HG03342 (cell line): ENCODE data around the gene CETN3.
"Not testable (repeated sequence)": the region's sequence is repeated elsewhere in the genome, so short reads cannot be mapped to it uniquely, and the experiment has no call there.

Experiments used
- ATAC-seq: cut with Tn5 transposase; IDR thresholded peaks from one replicate; pipeline ENCODE4 v1.9.1; 2021; ENCODE audit warnings: mild to moderate bottlenecking, moderate library complexity; ENCODE audit not compliant: unreplicated experiment

Gene CETN3

GRCh38 chr5:90384389-90384788, 25.2 kb downstream of the CETN3 start:
- no peak for ATAC-seq

GRCh38 chr5:90383903-90384302, 25.7 kb downstream of the CETN3 start:
- ATAC-seq, result no peak

GRCh38 chr5:90381213-90381929, 28.2 kb downstream of the CETN3 start:
- no peak for ATAC-seq

GRCh38 chr5:90379652-90380051, 29.9 kb downstream of the CETN3 start:
- ATAC-seq, result no peak

- ATAC-seq, result no peak
These were observed 30.8 kb downstream of the CETN3 start for GRCh38 chr5:90378752-90379151.

- ATAC-seq, result not testable (repeated sequence)
These were observed 38.3 kb downstream of the CETN3 start for GRCh38 chr5:90371269-90371668.

GRCh38 chr5:90368454-90369246, 40.9 kb downstream of the CETN3 start:
- peak; percentile 82 for ATAC-seq

GRCh38 chr5:90367879-90368278, 41.7 kb downstream of the CETN3 start:
- ATAC-seq, result no peak

GRCh38 chr5:90366948-90367347, 42.6 kb downstream of the CETN3 start:
- no peak for ATAC-seq

GRCh38 chr5:90365328-90365727, 44.2 kb downstream of the CETN3 start:
- no peak for ATAC-seq

GRCh38 chr5:90359073-90359920, 50.3 kb downstream of the CETN3 start:
- ATAC-seq, result no peak

GRCh38 chr5:90356622-90357021, 52.9 kb downstream of the CETN3 start:
- no peak for ATAC-seq

GRCh38 chr5:90356176-90356575, 53.4 kb downstream of the CETN3 start:
- ATAC-seq, result no peak

- no peak for ATAC-seq
These were observed 53.9 kb downstream of the CETN3 start for GRCh38 chr5:90355635-90356034.

- peak; percentile 85 for ATAC-seq
These were observed 56.3 kb downstream of the CETN3 start for GRCh38 chr5:90353254-90353653.

GRCh38 chr5:90351101-90351500, 58.5 kb downstream of the CETN3 start:
- ATAC-seq, result no peak

- peak; percentile 74 for ATAC-seq
These were observed 62.1 kb downstream of the CETN3 start for GRCh38 chr5:90347462-90347861.

- ATAC-seq, result no peak
These were observed 63.9 kb downstream of the CETN3 start for GRCh38 chr5:90345684-90346083.

GRCh38 chr5:90344689-90345088, 64.9 kb downstream of the CETN3 start:
- ATAC-seq, result no peak

GRCh38 chr5:90343731-90344130, 65.8 kb downstream of the CETN3 start:
- ATAC-seq, result not testable (repeated sequence)

GRCh38 chr5:90342576-90342975, 67.0 kb downstream of the CETN3 start:
- no peak for ATAC-seq
